K562 (cell line): Measurements from ENCODE around the gene CDT1. TPM values are rescaled to one million over a fixed set of nuclear protein-coding genes. Genes with fewer than 3 reads are reported as not detected.

ENCODE experiments used
- ASH1L ChIP-seq: fragments of 450-650 bp; IDR thresholded peaks from 2 replicates; pipeline ENCODE4 v1.6.1; 2018; ENCODE audit warnings: borderline replicate concordance, mild to moderate bottlenecking, low read depth; ENCODE audit not compliant: partially characterized antibody
- CCAR2 ChIP-seq: fragments of 200-400 bp; formaldehyde crosslinking; IDR thresholded peaks from 2 replicates; pipeline ENCODE4 v1.6.1; 2017; ENCODE audit warnings: mild to moderate bottlenecking, low read depth, low read length
- L3MBTL2 ChIP-seq: fragments of 450-650 bp; IDR thresholded peaks from 2 replicates; pipeline ENCODE4 v1.6.1; 2016; ENCODE audit warnings: mild to moderate bottlenecking, moderate library complexity
- NR3C1 ChIP-seq: sonication (generic); formaldehyde crosslinking; IDR thresholded peaks from 2 replicates; pipeline ENCODE4 v1.8.1; 2022; ENCODE audit warnings: missing genetic modification reagents
- ZC3H11A ChIP-seq: IDR thresholded peaks from 2 replicates; pipeline ENCODE4 v1.6.1; 2012; ENCODE audit warnings: low read depth, low read length, improper control_type of control experiment
- ZNF146 ChIP-seq: IDR thresholded peaks from one replicate; pipeline ENCODE4 v1.6.1; 2018; ENCODE audit warnings: missing compliant biosample characterization; ENCODE audit not compliant: unreplicated experiment
- ZNF174 ChIP-seq: fragments of 250-450 bp; sonication (Bioruptor Pico); IDR thresholded peaks from 2 replicates; pipeline ENCODE4 v1.4.0; 2020; ENCODE audit warnings: mild to moderate bottlenecking
- ZNF408 ChIP-seq: fragments of 250-450 bp; sonication (Bioruptor Pico); IDR thresholded peaks from 2 replicates; pipeline ENCODE4 v1.4.0; 2020; ENCODE audit warnings: low read depth, mild to moderate bottlenecking, moderate library complexity
- polyA plus RNA-seq, 8 experiments: library from polyadenylated mRNA; depleted of rRNA in 4 of 8; stranded (reverse) in 5 of 8; unstranded in 3 of 8; fragments of >200 nt; fragmentation: Nextera tagmentation in 2 of 8; fragmentation: Illumina TruSeq in 1 of 8; extraction: Ambion mirVana in 2 of 8; extraction: Trizol in 1 of 8; gene quantifications; 2 replicates each; pipeline versions ENCODE4 v1.2.1 to v1.2.3, GENCODE V29; 2011 to 2014; ENCODE audit warnings: inconsistent platforms in 1 of 8, missing spikeins in 1 of 8
- total RNA-seq, 7 experiments: library from RNA; depleted of rRNA in 6 of 7; stranded (reverse); fragments of >200 nt in 6 of 7; fragmentation: Illumina TruSeq in 2 of 7; extraction: Trizol in 2 of 7; gene quantifications; 2 replicates each; pipeline versions ENCODE4 v1.2.1 to v1.2.3, GENCODE V29; 2011 to 2021; ENCODE audit warnings: low replicate concordance in 1 of 7
- TF ChIP-seq, protein P1 (sequence below): fragments of 150-350 bp; conservative IDR thresholded peaks from 2 replicates; pipeline ENCODE4 v1.6.1; 2014; ENCODE audit warnings: low read length
- TF ChIP-seq, protein P2 (sequence below): sonication (generic); formaldehyde crosslinking; IDR thresholded peaks from 2 replicates; pipeline ENCODE4 v1.8.1; 2022; ENCODE audit warnings: missing genetic modification reagents
- TF ChIP-seq, protein P3 (sequence below): fragments of 450-650 bp; formaldehyde crosslinking; IDR thresholded peaks from 2 replicates; pipeline ENCODE4 v1.4.0; 2020; ENCODE audit warnings: mild to moderate bottlenecking, moderate library complexity

Gene CDT1
- total and polyA plus RNA-seq, 9 of the 15 experiments (the other 6 are each of a cell fraction or from before 2014, with no cell fraction given): 0.92 to 178 (median 14.2) TPM

DNA sequence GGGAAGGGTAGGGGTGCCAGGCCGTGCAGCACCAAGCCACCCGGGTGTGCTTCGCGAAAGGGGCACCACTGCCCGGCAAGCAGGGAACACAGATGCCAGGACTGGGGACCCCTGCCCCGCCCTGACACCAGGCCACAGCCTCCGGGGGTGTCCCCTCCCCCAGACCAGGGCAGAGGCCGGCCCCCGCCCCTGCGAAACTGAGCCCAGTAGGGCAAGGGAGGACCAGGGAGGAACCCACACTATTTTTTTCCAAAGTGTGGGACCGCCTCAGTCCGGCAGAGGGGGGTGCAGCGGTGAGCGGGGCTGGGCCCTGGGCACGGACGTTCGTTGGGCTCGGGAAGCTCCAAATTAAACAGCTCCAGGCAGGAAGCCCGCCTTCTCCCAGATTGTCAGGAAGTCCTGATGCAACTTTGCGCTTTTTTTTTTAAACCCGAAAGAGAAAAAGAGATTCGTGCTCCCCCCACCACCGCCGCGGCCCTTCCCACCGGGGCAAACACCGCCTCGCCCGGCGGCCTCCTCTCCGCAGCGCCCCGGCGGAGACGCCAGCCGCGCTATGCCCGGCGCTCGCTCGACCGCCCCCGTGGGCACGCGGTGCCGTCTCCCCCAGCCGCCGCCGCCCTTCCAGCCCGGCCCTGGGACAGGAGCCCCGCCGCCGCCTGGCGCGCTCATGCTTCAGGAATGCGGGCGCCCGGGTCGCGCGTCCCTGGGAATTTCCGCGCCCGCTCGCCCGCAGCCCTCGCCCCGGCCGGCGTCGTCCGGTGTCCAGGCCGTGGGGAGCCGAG, 19.3 kb upstream of the CDT1 start (continued):
- TF ChIP-seq, protein P1, sequence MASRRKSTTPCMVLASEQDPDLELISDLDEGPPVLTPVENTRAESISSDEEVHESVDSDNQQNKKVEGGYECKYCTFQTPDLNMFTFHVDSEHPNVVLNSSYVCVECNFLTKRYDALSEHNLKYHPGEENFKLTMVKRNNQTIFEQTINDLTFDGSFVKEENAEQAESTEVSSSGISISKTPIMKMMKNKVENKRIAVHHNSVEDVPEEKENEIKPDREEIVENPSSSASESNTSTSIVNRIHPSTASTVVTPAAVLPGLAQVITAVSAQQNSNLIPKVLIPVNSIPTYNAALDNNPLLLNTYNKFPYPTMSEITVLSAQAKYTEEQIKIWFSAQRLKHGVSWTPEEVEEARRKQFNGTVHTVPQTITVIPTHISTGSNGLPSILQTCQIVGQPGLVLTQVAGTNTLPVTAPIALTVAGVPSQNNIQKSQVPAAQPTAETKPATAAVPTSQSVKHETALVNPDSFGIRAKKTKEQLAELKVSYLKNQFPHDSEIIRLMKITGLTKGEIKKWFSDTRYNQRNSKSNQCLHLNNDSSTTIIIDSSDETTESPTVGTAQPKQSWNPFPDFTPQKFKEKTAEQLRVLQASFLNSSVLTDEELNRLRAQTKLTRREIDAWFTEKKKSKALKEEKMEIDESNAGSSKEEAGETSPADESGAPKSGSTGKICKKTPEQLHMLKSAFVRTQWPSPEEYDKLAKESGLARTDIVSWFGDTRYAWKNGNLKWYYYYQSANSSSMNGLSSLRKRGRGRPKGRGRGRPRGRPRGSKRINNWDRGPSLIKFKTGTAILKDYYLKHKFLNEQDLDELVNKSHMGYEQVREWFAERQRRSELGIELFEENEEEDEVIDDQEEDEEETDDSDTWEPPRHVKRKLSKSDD: no peak
- no peak for TF ChIP-seq ZNF174
- no peak for TF ChIP-seq CCAR2
- TF ChIP-seq, protein P2, sequence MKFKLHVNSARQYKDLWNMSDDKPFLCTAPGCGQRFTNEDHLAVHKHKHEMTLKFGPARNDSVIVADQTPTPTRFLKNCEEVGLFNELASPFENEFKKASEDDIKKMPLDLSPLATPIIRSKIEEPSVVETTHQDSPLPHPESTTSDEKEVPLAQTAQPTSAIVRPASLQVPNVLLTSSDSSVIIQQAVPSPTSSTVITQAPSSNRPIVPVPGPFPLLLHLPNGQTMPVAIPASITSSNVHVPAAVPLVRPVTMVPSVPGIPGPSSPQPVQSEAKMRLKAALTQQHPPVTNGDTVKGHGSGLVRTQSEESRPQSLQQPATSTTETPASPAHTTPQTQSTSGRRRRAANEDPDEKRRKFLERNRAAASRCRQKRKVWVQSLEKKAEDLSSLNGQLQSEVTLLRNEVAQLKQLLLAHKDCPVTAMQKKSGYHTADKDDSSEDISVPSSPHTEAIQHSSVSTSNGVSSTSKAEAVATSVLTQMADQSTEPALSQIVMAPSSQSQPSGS (CRISPR knock-in tag): no peak
- TF ChIP-seq ASH1L: no peak
- TF ChIP-seq NR3C1 (CRISPR knock-in tag): no peak
- no peak for TF ChIP-seq ZNF408 (CRISPR knock-in tag)
- TF ChIP-seq ZNF146: no peak
- TF ChIP-seq, protein P3, sequence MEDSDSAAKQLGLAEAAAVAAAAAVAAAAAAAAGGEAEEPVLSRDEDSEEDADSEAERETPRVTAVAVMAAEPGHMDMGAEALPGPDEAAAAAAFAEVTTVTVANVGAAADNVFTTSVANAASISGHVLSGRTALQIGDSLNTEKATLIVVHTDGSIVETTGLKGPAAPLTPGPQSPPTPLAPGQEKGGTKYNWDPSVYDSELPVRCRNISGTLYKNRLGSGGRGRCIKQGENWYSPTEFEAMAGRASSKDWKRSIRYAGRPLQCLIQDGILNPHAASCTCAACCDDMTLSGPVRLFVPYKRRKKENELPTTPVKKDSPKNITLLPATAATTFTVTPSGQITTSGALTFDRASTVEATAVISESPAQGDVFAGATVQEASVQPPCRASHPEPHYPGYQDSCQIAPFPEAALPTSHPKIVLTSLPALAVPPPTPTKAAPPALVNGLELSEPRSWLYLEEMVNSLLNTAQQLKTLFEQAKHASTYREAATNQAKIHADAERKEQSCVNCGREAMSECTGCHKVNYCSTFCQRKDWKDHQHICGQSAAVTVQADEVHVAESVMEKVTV (CRISPR knock-in tag): no peak; the same call in 1 of the 2 replicates
- TF ChIP-seq L3MBTL2: no peak
- no peak for TF ChIP-seq ZC3H11A
